ENCODE data around the gene TUFT1.

Gene TUFT1

DNA sequence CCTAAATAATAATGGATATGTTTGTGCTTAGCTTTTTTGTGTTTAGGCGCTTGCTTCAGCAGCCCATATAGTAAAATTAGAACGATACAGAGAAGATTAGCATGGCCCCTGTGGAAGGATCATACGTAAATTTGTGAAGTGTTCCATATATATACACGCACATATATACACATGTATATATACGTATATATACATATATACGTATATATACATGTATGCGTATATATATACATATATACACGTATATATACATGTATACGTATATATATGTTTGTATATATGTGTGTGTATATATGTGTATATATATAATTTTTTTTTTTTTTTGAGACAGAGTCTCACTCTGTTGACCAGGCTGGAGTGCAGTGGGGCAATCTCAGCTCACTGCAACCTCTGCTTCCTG, 89.2 kb downstream of the TUFT1 start:
- no peak for TF ChIP-seq NFIC (IDR thresholded peaks at IDR 0.05)
- TF ChIP-seq, protein P1, sequence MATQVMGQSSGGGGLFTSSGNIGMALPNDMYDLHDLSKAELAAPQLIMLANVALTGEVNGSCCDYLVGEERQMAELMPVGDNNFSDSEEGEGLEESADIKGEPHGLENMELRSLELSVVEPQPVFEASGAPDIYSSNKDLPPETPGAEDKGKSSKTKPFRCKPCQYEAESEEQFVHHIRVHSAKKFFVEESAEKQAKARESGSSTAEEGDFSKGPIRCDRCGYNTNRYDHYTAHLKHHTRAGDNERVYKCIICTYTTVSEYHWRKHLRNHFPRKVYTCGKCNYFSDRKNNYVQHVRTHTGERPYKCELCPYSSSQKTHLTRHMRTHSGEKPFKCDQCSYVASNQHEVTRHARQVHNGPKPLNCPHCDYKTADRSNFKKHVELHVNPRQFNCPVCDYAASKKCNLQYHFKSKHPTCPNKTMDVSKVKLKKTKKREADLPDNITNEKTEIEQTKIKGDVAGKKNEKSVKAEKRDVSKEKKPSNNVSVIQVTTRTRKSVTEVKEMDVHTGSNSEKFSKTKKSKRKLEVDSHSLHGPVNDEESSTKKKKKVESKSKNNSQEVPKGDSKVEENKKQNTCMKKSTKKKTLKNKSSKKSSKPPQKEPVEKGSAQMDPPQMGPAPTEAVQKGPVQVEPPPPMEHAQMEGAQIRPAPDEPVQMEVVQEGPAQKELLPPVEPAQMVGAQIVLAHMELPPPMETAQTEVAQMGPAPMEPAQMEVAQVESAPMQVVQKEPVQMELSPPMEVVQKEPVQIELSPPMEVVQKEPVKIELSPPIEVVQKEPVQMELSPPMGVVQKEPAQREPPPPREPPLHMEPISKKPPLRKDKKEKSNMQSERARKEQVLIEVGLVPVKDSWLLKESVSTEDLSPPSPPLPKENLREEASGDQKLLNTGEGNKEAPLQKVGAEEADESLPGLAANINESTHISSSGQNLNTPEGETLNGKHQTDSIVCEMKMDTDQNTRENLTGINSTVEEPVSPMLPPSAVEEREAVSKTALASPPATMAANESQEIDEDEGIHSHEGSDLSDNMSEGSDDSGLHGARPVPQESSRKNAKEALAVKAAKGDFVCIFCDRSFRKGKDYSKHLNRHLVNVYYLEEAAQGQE (IDR thresholded peaks at IDR 0.05; ENCODE audit: low read depth), result no peak
- TF ChIP-seq YY1 (IDR thresholded peaks at IDR 0.05; ENCODE audit: low read depth), result no peak
- TF ChIP-seq CEBPB (IDR thresholded peaks at IDR 0.05), result no peak
- TF ChIP-seq, protein P2, sequence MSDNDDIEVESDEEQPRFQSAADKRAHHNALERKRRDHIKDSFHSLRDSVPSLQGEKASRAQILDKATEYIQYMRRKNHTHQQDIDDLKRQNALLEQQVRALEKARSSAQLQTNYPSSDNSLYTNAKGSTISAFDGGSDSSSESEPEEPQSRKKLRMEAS (IDR thresholded peaks at IDR 0.05), result no peak
- TF ChIP-seq ZBTB7A (IDR thresholded peaks at IDR 0.05; ENCODE audit: low read depth), result no peak
- TF ChIP-seq FOXM1 (IDR thresholded peaks at IDR 0.05; ENCODE audit: borderline replicate concordance, low read depth), result no peak
- TF ChIP-seq TAF1 (IDR thresholded peaks at IDR 0.05; ENCODE audit: low read depth), result no peak
- TF ChIP-seq EGR1 (IDR thresholded peaks at IDR 0.05), result no peak
- TF ChIP-seq, protein P3, sequence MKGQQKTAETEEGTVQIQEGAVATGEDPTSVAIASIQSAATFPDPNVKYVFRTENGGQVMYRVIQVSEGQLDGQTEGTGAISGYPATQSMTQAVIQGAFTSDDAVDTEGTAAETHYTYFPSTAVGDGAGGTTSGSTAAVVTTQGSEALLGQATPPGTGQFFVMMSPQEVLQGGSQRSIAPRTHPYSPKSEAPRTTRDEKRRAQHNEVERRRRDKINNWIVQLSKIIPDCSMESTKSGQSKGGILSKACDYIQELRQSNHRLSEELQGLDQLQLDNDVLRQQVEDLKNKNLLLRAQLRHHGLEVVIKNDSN (IDR thresholded peaks at IDR 0.05), result no peak
- no peak for TF ChIP-seq EP300 (IDR thresholded peaks at IDR 0.05; ENCODE audit: borderline replicate concordance)

Measured in Ishikawa (cell line).